ENCODE results near the gene GRM7. TPM values are rescaled to one million over a fixed set of nuclear protein-coding genes. Genes with fewer than 3 reads are reported as not detected.

GRM7 gene
- total RNA-seq, 2 experiments from 2014 or later = not detected

- H3K27me3 ChIP-seq (ENCODE audit: control insufficient read depth in 1 of 2, insufficient read depth in 2 of 2, low read length in 2 of 2) = no peaks in the 10 kb centered on the region
- intact Hi-C loops (cut with DNase I, micrococcal nuclease) = no loop called here
- no peaks in the 10 kb centered on the region for H3K4me1 Mint-ChIP-seq (ENCODE audit: low read depth)
These were observed 17.8 kb downstream of the GRM7 start for GRCh38 chr3:6878731-6879130.

GRCh38 chr3:6912240-6912639 lies 51.3 kb downstream of the GRM7 start:
- H3K27ac Mint-ChIP-seq = no peak overlapping the region
- TF ChIP-seq CTCF (IDR thresholded peaks at IDR 0.05) = no peak
- Histone ChIP-seq H3K9me3 (ENCODE audit: control insufficient read depth in 1 of 2, insufficient read depth in 1 of 2, low read length in 2 of 2) (no peaks in the 10 kb centered on the region), H3K4me3 (ENCODE audit: low read length) (no peak overlapping the region), H3K36me3 (ENCODE audit: insufficient read depth, low read length) (no peaks in the 10 kb centered on the region), H3K4me1 (ENCODE audit: insufficient read depth, low read length) (no peaks in the 10 kb centered on the region), H3K27me3 (ENCODE audit: control insufficient read depth in 1 of 2, insufficient read depth in 2 of 2, low read length in 2 of 2) (no peaks in the 10 kb centered on the region), H3K27ac (ENCODE audit: low read depth in 1 of 2, low read length in 2 of 2) (no peak overlapping the region)
- no peak for DNase-seq
- intact Hi-C loops (cut with DNase I, micrococcal nuclease) = no loop called here
- CTCF ChIA-PET = no interaction called here
- peaks cover 6% of the 10 kb centered on the region for H3K9me3 Mint-ChIP-seq
- H3K27me3 Mint-ChIP-seq = no peaks in the 10 kb centered on the region
- POLR2A ChIA-PET = no interaction called here
- H3K4me1 Mint-ChIP-seq (ENCODE audit: low read depth) = no peaks in the 10 kb centered on the region
- ATAC-seq (ENCODE audit: poor library complexity) = no peak
- H3K4me3 Mint-ChIP-seq = no peak overlapping the region
- H3K36me3 Mint-ChIP-seq (ENCODE audit: low read depth) = no peaks in the 10 kb centered on the region

More at GRCh38 chr3:6878731-6879130, 17.8 kb downstream of the GRM7 start:
- H3K9me3 Mint-ChIP-seq = no peaks in the 10 kb centered on the region
- no peaks in the 10 kb centered on the region for H3K36me3 Mint-ChIP-seq (ENCODE audit: low read depth)
- no peak overlapping the region for H3K27ac Mint-ChIP-seq
- Histone ChIP-seq H3K36me3 (ENCODE audit: insufficient read depth, low read length) (no peaks in the 10 kb centered on the region), H3K9me3 (ENCODE audit: control insufficient read depth in 1 of 2, insufficient read depth in 1 of 2, low read length in 2 of 2) (no peaks in the 10 kb centered on the region), H3K27ac (ENCODE audit: low read depth in 1 of 2, low read length in 2 of 2) (no peak overlapping the region), H3K4me3 (ENCODE audit: low read length) (no peak overlapping the region), H3K4me1 (ENCODE audit: insufficient read depth, low read length) (no peaks in the 10 kb centered on the region)
- no peak for ATAC-seq (ENCODE audit: poor library complexity)
- CTCF ChIA-PET = no interaction called here
- H3K27me3 Mint-ChIP-seq = no peaks in the 10 kb centered on the region
- TF ChIP-seq CTCF (IDR thresholded peaks at IDR 0.05) = no peak
- POLR2A ChIA-PET = no interaction called here
- DNase-seq = no peak
- H3K4me3 Mint-ChIP-seq = no peak overlapping the region

GRCh38 chr3:6915898-6916297 lies 55.0 kb downstream of the GRM7 start:
- H3K4me1 ChIP-seq (ENCODE audit: insufficient read depth, low read length) = no peaks in the 10 kb centered on the region
- no peak overlapping the region for H3K27ac ChIP-seq (ENCODE audit: low read depth in 1 of 2, low read length in 2 of 2)
- CTCF ChIA-PET = no interaction called here
- ATAC-seq (ENCODE audit: poor library complexity) (no peak), DNase-seq (no peak)
- Mint-ChIP-seq H3K4me3 (no peak overlapping the region), H3K27ac (no peak overlapping the region), H3K4me1 (ENCODE audit: low read depth) (no peaks in the 10 kb centered on the region), H3K36me3 (ENCODE audit: low read depth) (no peaks in the 10 kb centered on the region), H3K27me3 (no peaks in the 10 kb centered on the region), H3K9me3 (peaks cover 3% of the 10 kb centered on the region)
- no peaks in the 10 kb centered on the region for H3K9me3 ChIP-seq (ENCODE audit: control insufficient read depth in 1 of 2, insufficient read depth in 1 of 2, low read length in 2 of 2)
- POLR2A ChIA-PET = no interaction called here
- no peak for TF ChIP-seq CTCF (IDR thresholded peaks at IDR 0.05)
- no peaks in the 10 kb centered on the region for H3K36me3 ChIP-seq (ENCODE audit: insufficient read depth, low read length)
- intact Hi-C loops (cut with DNase I, micrococcal nuclease) = no loop called here
- no peak overlapping the region for H3K4me3 ChIP-seq (ENCODE audit: low read length)
- H3K27me3 ChIP-seq (ENCODE audit: control insufficient read depth in 1 of 2, insufficient read depth in 2 of 2, low read length in 2 of 2) = no peaks in the 10 kb centered on the region
